HepG2 (cell line): Measurements from ENCODE around the gene PDGFRB. TPM values are rescaled to one million over a fixed set of nuclear protein-coding genes. Genes with fewer than 3 reads are reported as not detected.

Source experiments
- ATAC-seq: fragments of 200-7000 bp; cut with Tn5 transposase; 3 replicates; pipeline ENCODE4 v1.9.1; 2020; ENCODE audit warnings: mild to moderate bottlenecking, moderate library complexity
- BruUV-seq: library from RNA; stranded (reverse); fragments of 400-500 nt; replicated peaks from 2 replicates; lab custom pipeline; 2021; lab: Mats Ljungman, UMichigan
- CTCF ChIA-PET: fragments of 300-600 bp; formaldehyde crosslinking; extraction: SDS; loops from one replicate; lab custom pipeline; 2021; ENCODE audit warnings: low total read pairs, inconsistent platforms, low intra/inter-chr PET ratio; lab: Yijun Ruan, JAX
- POLR2A ChIA-PET: fragments of 350-600 bp; sonication (Branson Sonifier 250); formaldehyde crosslinking; loops from one replicate; lab custom pipeline; 2020; ENCODE audit warnings: antibody characterized with exemption, inconsistent platforms; lab: Yijun Ruan, JAX
- DNase-seq: peaks from one replicate; pipeline ENCODE4 v3.0.0-alpha.2; 2015; ENCODE audit warnings: low spot score
- FAIRE-seq: peaks from 3 replicates; lab custom pipeline; 2011; peaks lifted over from hg19 to GRCh38; lab: Jason Lieb, UNC
- H2AFZ ChIP-seq: one replicate; pipeline ENCODE4 v1.6.1; 2011; ENCODE audit warnings: low read length, inconsistent platforms
- H3K27ac ChIP-seq: fragments of 300-600 bp; 3 replicates; pipeline ENCODE4 v1.8.0; 2011; ENCODE audit warnings: mixed run types, mild to moderate bottlenecking, mixed read lengths, low read length, inconsistent platforms; ENCODE audit not compliant: insufficient read depth; ENCODE audit errors: extremely low read length
- H3K27me3 ChIP-seq, 2 experiments: fragments of 200-600 bp in 1 of 2; 2 replicates in 1 of 2; 3 replicates in 1 of 2; pipeline versions ENCODE4 v1.6.0 to v1.8.0; 2011; ENCODE audit warnings: low read length in 2 of 2, mild to moderate bottlenecking in 2 of 2, moderate library complexity in 2 of 2, inconsistent platforms in 1 of 2; ENCODE audit not compliant: insufficient read depth in 2 of 2, control insufficient read depth in 1 of 2
- H3K36me3 ChIP-seq, 2 experiments: fragments of 200-600 bp in 1 of 2; replicated peaks in 1 of 2; 2 replicates in 1 of 2; 3 replicates in 1 of 2; pipeline versions ENCODE4 v1.5.1 to v1.8.0; 2011; ENCODE audit warnings: low read length in 2 of 2, inconsistent platforms in 1 of 2; ENCODE audit not compliant: insufficient read depth in 2 of 2, control insufficient read depth in 1 of 2
- H3K4me1 ChIP-seq: 2 replicates; pipeline ENCODE4 v1.5.1; 2012; ENCODE audit warnings: low read length, inconsistent platforms; ENCODE audit not compliant: insufficient read depth
- H3K4me2 ChIP-seq: 2 replicates; pipeline ENCODE4 v1.6.0; 2011; ENCODE audit warnings: low read depth, low read length, inconsistent platforms
- H3K4me3 ChIP-seq, 3 experiments: fragments of 200-600 bp in 1 of 3; sonication (generic), shearing (Covaris generic) in 1 of 3; replicated peaks in 1 of 3; 2 replicates each; pipeline ENCODE4 v1.5.1; 2011 to 2016; ENCODE audit warnings: low read length in 3 of 3, inconsistent platforms in 2 of 3, low read depth in 2 of 3, mild to moderate bottlenecking in 2 of 3, control low read depth in 1 of 3, mixed read lengths in 1 of 3; ENCODE audit not compliant: insufficient read depth in 1 of 3
- H3K79me2 ChIP-seq: one replicate; pipeline ENCODE4 v1.6.1; 2011; ENCODE audit warnings: low read length, inconsistent platforms; ENCODE audit not compliant: insufficient read depth
- H3K9ac ChIP-seq: 2 replicates; pipeline ENCODE4 v1.6.0; 2011; ENCODE audit warnings: mild to moderate bottlenecking, low read depth, low read length, inconsistent platforms; ENCODE audit not compliant: insufficient read depth
- H3K9me3 ChIP-seq: 2 replicates; pipeline ENCODE4 v1.5.1; 2012; ENCODE audit warnings: mild to moderate bottlenecking, low read length
- H4K20me1 ChIP-seq: 2 replicates; pipeline ENCODE4 v1.6.0; 2011; ENCODE audit warnings: inconsistent platforms, mild to moderate bottlenecking, low read length, moderate library complexity; ENCODE audit not compliant: insufficient read depth
- EP300 ChIP-seq, 3 experiments: sonication (generic) in 1 of 3; formaldehyde crosslinking in 1 of 3; IDR thresholded peaks; 2 replicates each; pipeline versions ENCODE4 v1.5.1 to v1.6.1; 2011 to 2020; ENCODE audit warnings: low read depth in 2 of 3, low read length in 2 of 3, borderline replicate concordance in 1 of 3, improper control_type of control experiment in 1 of 3, mild to moderate bottlenecking in 1 of 3, missing genetic modification reagents in 1 of 3, moderate library complexity in 1 of 3
- IRX3 ChIP-seq: sonication (generic); formaldehyde crosslinking; IDR thresholded peaks from 2 replicates; pipeline ENCODE4 v1.8.1; 2023; ENCODE audit warnings: mild to moderate bottlenecking, low read depth, missing genetic modification reagents, borderline replicate concordance
- MIER3 ChIP-seq: IDR thresholded peaks from 2 replicates; pipeline ENCODE4 v1.6.1; 2016; ENCODE audit warnings: missing compliant biosample characterization, borderline replicate concordance
- MTA1 ChIP-seq: sonication (generic); formaldehyde crosslinking; IDR thresholded peaks from 2 replicates; pipeline ENCODE4 v1.4.0; 2020; ENCODE audit warnings: missing genetic modification reagents, mild to moderate bottlenecking, borderline replicate concordance
- MXD4 ChIP-seq: IDR thresholded peaks from 2 replicates; pipeline ENCODE4 v1.6.1; 2016; ENCODE audit warnings: mild to moderate bottlenecking, missing biosample characterization, missing genetic modification reagents
- NFATC3 ChIP-seq: sonication (generic); formaldehyde crosslinking; IDR thresholded peaks from 2 replicates; pipeline ENCODE4 v1.5.1; 2020; ENCODE audit warnings: mild to moderate bottlenecking, missing genetic modification reagents
- PLRG1 ChIP-seq: fragments of 450-650 bp; conservative IDR thresholded peaks from 2 replicates; pipeline ENCODE4 v1.6.1; 2016
- SNRNP70 ChIP-seq: fragments of 200-400 bp; formaldehyde crosslinking; IDR thresholded peaks from 2 replicates; pipeline ENCODE4 v1.6.1; 2017; ENCODE audit warnings: mild to moderate bottlenecking, low read depth, low read length, moderate library complexity
- ZFP37 ChIP-seq: sonication (generic); formaldehyde crosslinking; IDR thresholded peaks from 2 replicates; pipeline ENCODE4 v1.4.0; 2020; ENCODE audit warnings: missing genetic modification reagents, borderline replicate concordance
- ZNF451 ChIP-seq: sonication (generic); formaldehyde crosslinking; IDR thresholded peaks from 2 replicates; pipeline ENCODE4 v1.5.0; 2020; ENCODE audit warnings: mild to moderate bottlenecking, missing genetic modification reagents
- ZNF563 ChIP-seq: sonication (generic); formaldehyde crosslinking; IDR thresholded peaks from 2 replicates; pipeline ENCODE4 v1.8.0; 2022; ENCODE audit warnings: mild to moderate bottlenecking, moderate library complexity, missing genetic modification reagents
- ZNF792 ChIP-seq: IDR thresholded peaks from 2 replicates; pipeline ENCODE4 v1.6.1; 2016
- WGBS: methylation state at CpG from one replicate; pipeline ENCODE4 v1.1.6; 2017; ENCODE audit warnings: low lambda C conversion rate; 5-methylcytosine and 5-hydroxymethylcytosine counted together
- in situ Hi-C: cut with HindIII; loops from 2 replicates; pipeline ENCODE4 v1.10.0; 2017; ENCODE audit warnings: low pct_unique_long_range_greater_than_20kb; ENCODE audit not compliant: extremely low pct_ligation_motif_present
- intact Hi-C: fragments of 100-400 bp; cut with micrococcal nuclease; formaldehyde crosslinking; loops from one replicate; pipeline ENCODE4 v1.10.0; 2022; ENCODE audit not compliant: unreplicated experiment
- polyA plus RNA-seq, 8 experiments: library from polyadenylated mRNA; depleted of rRNA in 3 of 8; stranded (reverse) in 7 of 8; unstranded in 1 of 8; fragments of >200 nt; fragmentation: Illumina TruSeq in 4 of 8; extraction: Trizol in 4 of 8; gene quantifications; 2 replicates each; pipeline versions ENCODE4 v1.2.1 to v1.2.3, GENCODE V29; 2011 to 2016; ENCODE audit warnings: low read depth in 4 of 8, missing spikeins in 1 of 8, mixed read lengths in 1 of 8; ENCODE audit not compliant: insufficient read depth in 1 of 8
- total RNA-seq, 5 experiments: library from RNA; depleted of rRNA; stranded (reverse); fragments of >200 nt; fragmentation: Illumina TruSeq; extraction: Trizol; gene quantifications; 2 replicates each; pipeline ENCODE4 v1.2.3, GENCODE V29; 2016; ENCODE audit warnings: low read depth in 1 of 5
- TF ChIP-seq, protein P1 (sequence below): sonication (generic); formaldehyde crosslinking; IDR thresholded peaks from 2 replicates; pipeline ENCODE4 v1.4.0; 2020; ENCODE audit warnings: mild to moderate bottlenecking, missing genetic modification reagents

Gene PDGFRB
- total and polyA plus RNA-seq, 2 of the 13 experiments (the other 11 are each of a cell fraction or from before 2014, with no cell fraction given), result 4.0 to 21.0 TPM

- Histone ChIP-seq H3K9ac (no peak overlapping the region), H4K20me1 (no peaks in the 10 kb centered on the region), H3K4me1 (no peaks in the 10 kb centered on the region), H3K79me2 (no peaks in the 10 kb centered on the region), H3K4me3 (no peak overlapping the region), H3K4me2 (no peak overlapping the region), H2AFZ (no peak overlapping the region), H3K9me3 (no peaks in the 10 kb centered on the region), H3K27me3 (peaks cover 4 to 61% of the 10 kb centered on the region in 2 experiments; a peak in 3 of 5 replicates), H3K27ac (no peak overlapping the region), H3K36me3 (no peaks in the 10 kb centered on the region)
- BruUV-seq, result no TSS peak
- ChIA-PET CTCF (no interaction called here), POLR2A (no interaction called here)
- TF ChIP-seq MIER3 (CRISPR knock-in tag) (no peak), ZNF792 (CRISPR knock-in tag) (no peak), SNRNP70 (no peak), ZNF563 (CRISPR knock-in tag) (no peak), PLRG1 (no peak), IRX3 (no peak), NFATC3 (CRISPR knock-in tag) (no peak), MXD4 (CRISPR knock-in tag) (no peak), ZNF451 (CRISPR knock-in tag) (no peak), EP300 (IDR thresholded peaks at IDR 0.05; ENCODE audit: low read depth in 2 of 2, low read length in 2 of 2) (no peak), EP300 (CRISPR knock-in tag; IDR thresholded peaks at IDR 0.05; ENCODE audit: borderline replicate concordance) (no peak), MTA1 (CRISPR knock-in tag) (no peak), ZFP37 (CRISPR knock-in tag) (no peak)
- TF ChIP-seq, protein P1, sequence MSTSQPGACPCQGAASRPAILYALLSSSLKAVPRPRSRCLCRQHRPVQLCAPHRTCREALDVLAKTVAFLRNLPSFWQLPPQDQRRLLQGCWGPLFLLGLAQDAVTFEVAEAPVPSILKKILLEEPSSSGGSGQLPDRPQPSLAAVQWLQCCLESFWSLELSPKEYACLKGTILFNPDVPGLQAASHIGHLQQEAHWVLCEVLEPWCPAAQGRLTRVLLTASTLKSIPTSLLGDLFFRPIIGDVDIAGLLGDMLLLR (CRISPR knock-in tag), result no peak
- no peak for DNase-seq
- in situ Hi-C loops, result no loop called here
- no peak for ATAC-seq
- 30% methylated on average over 5 of the region's 12 CpGs for WGBS
- FAIRE-seq, result no peak
- intact Hi-C loops, result no loop called here
Observed at GRCh38 chr5:150203832-150204589, 48.4 kb upstream of the PDGFRB start.
